ENCODE results near the gene ALDH1A1.

GRCh38 chr9:72986522-72987116, 33.8 kb upstream of the ALDH1A1 start:
- no peak for TF ChIP-seq GATA2 (IDR thresholded peaks at IDR 0.05; ENCODE audit: low read depth, low read length)
- no peak for TF ChIP-seq GATA3 (IDR thresholded peaks at IDR 0.05; ENCODE audit: low read depth, low read length)

Measured in SH-SY5Y (cell line).